ENCODE results near the gene ZNF333.
"Not testable (repeated sequence)": the region's sequence is repeated elsewhere in the genome, so short reads cannot be mapped to it uniquely, and the experiment has no call there.

Gene ZNF333

DNA sequence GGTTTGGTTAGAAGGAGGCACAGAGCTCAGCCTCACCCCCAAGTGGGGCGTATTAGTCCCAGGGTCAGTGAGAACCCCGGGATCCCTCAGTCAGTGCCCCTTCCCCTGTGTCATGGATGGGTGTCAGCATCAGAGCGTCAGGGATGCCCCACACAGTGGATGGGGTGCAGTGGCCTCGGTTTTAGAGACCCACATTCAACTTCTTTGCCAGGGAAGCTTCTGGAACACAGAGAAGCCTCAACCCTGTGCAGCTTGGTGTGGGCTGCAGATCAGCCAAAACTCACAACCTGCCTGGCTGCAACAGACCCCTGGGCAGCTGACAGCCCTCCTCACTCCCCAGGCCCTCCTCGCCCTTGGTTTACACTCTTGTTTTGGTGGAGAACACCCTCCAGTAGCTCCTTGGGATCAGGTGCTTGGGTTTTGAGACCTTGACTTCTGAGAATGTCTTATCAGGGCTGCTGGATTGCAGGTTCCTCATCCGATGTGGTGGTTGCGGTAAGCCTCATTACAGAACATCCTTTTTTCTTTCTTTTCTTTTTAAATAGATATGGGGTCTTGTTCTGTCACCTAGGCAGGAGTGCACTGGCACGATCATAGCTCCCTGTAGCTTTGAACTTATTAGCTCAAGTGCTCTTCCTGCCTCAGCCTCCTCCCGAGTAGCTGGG is 11.0 kb downstream of the ZNF333 start:
- DNase-seq = no peak

DNA sequence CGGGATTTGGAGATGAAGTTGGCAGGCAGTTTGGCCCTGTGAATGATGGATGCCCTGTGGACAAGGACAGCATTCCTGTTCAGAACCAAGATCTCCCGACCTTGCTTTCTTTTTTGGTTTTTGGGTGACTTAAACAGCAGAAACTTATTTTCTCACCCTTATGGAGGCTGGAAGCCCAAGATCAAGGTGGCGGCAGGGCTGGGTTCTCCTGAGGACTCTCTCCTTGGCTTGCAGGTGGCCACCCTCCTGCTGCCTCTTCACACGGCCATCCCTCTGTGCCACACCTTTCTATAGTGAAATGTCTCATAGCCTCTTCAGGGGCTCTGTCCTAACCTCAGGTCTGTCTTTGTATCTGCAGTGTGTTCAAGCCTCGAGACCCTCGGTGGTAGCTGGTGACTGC is 14.0 kb downstream of the ZNF333 start:
- no peak for DNase-seq

DNA sequence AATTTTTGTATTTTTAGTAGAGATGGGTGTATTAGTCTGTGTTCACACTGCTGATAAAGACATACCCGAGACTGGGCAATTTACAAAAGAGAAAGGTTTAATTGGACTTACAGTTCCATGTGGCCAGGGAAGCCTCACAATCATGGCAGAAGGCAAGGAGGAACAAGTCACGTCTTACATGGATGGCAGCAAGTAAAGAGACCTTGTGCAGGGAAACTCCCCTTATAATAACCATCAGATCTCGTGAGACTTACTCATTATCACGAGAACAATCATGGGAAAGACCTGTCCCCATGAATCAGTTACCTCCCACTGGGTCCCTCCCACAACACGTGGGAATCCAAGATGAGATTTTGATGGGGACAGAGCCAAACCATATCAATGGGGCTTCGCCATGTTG is 14.6 kb downstream of the ZNF333 start:
- no peak for DNase-seq

DNA sequence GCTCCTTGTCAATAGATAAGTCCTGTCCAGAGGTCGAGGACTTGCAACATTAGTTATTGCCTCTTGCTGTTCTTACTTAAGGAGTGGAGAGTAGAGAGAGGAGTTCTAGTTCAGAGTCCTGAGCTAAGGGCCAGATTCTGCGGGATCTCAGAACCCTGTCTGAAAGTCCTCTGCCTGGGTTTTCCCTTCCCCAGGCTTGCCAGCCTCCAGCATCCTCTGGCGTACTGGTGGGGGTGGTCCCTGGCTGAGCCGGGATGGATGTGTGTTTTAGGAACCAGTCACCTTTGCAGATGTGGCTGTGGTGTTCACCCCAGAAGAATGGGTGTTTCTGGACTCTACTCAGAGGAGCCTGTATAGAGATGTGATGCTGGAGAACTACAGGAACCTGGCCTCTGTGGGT is 26.0 kb downstream of the ZNF333 start:
- DNase-seq = no peak

DNA sequence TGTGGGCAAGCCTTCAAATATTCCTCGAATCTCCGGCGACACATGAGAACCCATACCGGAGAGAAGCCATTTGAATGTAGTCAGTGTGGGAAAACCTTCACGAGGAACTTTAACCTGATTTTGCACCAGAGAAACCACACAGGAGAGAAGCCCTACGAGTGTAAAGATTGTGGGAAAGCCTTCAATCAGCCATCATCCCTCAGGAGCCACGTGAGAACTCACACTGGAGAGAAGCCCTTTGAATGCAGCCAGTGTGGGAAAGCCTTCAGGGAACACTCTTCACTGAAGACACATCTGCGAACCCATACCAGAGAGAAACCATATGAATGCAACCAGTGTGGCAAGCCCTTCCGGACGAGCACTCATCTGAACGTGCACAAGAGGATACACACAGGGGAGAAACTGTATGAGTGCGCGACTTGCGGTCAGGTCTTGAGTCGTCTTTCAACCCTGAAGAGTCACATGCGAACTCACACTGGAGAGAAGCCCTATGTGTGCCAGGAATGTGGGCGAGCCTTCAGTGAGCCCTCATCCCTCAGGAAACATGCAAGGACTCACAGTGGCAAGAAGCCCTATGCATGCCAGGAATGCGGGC is 28.8 kb downstream of the ZNF333 start:
- no peak for DNase-seq

DNA sequence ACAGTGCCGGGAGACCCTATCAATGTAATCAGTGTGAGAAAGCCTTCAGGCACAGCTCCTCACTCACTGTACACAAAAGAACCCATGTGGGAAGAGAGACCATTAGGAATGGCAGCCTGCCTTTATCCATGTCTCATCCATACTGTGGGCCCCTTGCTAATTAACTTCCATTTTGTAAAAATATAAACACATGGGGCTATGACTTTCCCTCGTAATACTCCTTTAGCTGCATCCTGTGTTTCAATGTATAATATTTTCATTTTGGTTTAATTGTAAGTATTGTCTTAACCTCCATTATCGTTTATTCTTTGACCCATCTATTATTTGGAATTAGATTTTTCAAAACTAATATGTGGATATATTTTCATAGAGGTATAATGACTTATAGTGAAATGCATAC is 29.3 kb downstream of the ZNF333 start:
- no peak for DNase-seq

DNA sequence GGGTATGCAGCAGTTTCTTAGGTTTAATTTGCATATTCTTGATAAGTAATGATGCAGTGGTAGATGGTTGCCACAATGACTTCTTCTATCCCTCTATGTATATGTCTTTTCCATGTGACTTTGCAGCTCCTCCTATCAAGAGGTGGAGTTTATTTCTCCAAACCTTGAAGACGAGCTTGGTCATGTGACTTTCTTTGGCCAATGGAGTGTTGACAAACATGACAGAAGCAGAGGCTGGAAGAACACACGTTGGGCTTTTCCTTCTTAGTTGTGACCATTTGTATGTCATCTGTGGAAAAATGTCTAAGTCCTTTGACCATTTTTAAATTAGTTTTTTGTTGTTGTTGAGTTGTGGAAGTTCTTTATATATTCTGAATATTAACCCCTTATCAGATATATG is 32.3 kb downstream of the ZNF333 start:
- no peak for DNase-seq

DNA sequence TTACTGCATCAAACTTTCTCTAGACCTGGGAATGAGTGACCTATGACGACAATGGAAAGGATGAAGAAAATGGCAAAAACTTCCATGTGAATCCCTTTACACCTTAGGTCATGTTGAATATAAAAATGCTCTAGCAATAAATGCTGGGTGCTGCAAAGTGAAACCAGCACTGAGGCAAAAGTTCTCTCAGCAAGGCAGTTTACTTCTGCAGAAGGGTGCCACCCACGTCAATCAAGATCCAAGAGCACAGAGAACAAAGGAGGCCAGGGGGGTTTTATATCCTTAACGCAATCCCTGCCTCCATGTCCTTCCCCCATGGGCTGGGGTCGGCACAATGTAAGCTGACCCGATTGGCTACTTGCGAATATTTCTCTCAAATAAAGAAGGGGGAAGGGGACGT is 38.7 kb downstream of the ZNF333 start:
- DNase-seq = no peak

DNA sequence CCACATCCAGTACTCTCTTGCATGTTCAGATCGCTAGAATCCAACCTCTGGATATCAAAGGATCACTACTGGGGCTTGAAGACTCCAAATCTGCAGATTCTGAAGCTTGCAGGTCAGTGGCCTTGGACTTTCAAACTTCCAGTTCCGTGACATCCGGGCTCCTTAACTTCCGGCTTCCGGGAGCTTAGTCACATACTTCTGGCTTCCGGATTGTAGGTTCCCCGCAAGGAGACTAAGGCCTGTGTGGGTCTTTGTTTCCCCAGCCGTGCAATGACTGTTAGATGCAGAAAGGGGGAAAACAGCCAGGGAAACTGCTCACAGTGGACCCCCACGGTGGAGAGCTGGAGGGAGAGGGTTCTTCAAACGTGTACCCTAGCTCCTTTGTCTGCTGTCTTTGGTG is 41.4 kb downstream of the ZNF333 start:
- no peak for DNase-seq

DNA sequence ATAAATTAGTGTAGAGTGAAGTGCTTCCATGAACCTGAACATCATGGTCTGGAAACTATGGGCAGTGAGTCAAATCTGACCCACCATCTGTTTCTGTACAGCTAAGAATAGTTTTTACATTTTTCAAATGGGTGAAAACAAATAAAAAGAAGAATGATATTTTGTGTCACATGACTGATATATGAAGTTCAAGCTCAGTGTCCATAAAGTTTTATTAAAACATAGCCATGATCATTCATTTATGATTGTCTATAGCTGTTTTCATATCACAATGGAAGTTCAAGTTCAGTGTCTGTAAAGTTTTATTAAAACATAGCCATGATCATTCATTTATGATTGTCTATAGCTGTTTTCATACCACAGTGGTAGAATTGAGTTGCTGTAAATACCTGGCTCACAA is 42.7 kb downstream of the ZNF333 start:
- DNase-seq = no peak

DNA sequence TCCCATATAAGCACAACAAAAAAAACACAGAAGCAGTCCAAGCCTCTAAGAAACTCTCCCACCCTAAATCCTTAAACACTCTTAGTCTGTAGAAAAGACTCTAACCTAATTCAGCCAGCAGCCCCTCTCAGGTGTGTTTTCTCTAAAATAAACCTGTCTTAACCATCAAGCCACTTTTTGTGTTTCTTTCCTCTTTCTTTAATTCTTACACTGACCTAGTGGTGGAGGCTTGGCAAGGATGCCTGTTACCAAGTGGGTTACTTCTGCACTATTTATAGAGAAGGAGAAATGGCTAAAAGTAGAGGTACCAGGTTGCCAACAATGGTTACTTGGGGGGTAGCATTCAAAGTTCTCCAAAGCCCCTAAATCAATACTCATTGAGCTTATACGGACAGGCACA is 43.7 kb downstream of the ZNF333 start:
- no peak for DNase-seq

DNA sequence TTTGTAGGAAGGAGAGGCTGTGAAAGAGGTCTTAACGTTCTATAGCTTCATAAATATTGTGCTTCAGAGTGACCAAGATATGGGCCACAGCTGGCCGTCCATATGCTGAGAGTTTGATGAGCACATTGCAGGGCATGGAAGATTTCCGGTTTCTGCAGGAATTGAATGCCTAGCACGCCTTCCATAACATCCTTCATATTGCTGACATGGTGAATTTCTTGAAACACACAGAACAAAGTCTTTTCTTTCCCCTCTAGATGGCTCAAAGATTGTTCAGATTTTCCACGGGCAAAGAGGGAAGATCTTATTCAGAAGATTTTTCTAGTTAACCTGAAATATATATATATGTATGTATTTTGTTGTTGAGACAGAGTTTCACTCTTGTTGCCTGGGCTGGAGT is 46.1 kb downstream of the ZNF333 start:
- no peak for DNase-seq

DNA sequence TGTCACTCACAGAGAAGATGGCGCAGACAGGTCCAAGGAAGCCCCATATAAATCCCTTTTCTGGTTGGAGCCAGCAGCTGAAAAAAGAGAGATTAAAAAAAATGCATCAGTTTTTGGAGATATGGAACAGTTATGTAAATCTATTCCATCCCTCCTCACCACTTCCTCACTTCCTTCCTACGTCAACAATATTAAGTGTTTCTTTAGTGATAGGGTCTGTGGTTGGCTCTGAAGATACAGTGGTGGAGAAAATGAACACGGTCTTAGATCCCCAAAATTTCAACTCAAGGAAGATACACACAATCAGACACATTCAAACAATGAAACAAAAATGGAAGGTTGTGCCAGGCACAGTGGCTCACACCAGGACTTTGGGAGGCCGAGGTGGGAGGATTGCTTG is 57.0 kb downstream of the ZNF333 start:
- no peak for DNase-seq

DNA sequence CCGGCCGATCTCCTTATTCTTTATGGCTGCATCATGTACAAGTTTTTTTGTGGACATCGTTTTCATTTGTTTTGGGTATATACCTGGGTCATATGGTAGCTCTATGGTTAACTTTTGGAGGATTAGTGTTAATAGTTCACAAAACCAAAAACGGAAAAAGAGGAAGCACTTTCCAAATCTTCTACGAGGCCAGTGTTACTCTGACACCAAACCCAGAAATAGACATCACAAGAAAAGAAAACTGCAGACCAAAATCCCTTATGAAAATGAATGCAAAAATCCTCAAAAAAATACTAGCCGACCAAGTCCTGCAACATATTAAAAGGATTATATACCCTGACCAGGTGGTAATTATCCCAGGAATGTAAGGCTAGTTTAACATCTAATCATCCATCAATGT is 58.8 kb downstream of the ZNF333 start:
- DNase-seq = no peak

DNA sequence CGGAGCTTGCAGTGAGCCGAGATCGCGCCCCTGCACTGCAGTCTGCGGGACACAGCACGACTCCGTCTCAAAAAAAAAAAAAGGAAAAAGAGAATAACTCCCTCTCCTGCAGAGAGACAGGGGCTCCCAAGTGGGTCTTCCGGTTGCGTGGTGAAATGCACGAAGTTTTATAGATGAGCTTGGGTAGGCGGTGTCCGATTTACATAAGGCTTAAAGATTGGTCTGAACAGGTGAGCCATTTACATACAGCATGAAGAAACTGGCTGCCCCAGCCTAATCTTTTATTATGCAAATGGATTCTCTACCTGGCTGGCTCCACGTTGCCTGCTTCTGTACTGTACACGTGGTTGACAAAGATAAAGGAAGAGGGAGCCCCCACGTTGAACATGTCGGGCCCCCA is 69.0 kb downstream of the ZNF333 start:
- no peak for DNase-seq

DNA sequence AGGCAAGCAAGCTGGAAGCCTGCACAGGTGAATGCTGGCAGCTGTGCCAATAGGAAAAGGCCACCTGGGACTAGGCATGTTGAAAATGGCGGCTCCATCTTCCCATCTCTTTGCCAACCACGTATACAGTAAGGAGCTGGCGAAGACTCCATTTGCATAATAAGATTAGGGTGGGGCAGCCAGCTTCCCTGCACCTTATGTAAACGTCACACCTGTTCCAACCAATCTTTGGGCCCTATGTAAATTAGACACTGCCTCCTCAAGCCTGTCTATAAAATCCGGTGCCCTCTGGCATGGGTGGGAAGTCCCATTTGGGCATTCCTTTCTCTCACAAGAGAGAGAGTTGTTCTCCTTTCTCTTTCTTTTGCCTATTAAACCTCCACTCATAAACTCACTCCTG is 71.8 kb downstream of the ZNF333 start:
- no peak for DNase-seq

DNA sequence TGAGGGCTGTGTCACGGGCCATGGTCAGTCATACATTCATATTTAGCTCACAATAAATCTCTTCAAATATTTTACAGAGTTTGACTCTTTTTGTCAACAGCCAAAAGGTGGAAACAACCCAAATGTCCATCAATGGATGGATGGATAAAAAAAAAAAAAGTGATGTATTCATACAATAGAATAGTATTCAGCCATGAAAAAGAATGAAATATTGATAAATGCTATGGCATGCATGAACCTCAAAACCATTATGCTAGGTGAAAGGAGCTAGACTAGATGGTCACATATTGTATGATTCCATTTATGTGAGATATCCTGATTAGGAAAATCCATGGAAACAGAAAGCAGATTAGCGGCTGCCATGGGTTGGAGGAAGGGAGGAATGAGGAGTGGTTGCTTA is 72.3 kb downstream of the ZNF333 start:
- DNase-seq = no peak

DNA sequence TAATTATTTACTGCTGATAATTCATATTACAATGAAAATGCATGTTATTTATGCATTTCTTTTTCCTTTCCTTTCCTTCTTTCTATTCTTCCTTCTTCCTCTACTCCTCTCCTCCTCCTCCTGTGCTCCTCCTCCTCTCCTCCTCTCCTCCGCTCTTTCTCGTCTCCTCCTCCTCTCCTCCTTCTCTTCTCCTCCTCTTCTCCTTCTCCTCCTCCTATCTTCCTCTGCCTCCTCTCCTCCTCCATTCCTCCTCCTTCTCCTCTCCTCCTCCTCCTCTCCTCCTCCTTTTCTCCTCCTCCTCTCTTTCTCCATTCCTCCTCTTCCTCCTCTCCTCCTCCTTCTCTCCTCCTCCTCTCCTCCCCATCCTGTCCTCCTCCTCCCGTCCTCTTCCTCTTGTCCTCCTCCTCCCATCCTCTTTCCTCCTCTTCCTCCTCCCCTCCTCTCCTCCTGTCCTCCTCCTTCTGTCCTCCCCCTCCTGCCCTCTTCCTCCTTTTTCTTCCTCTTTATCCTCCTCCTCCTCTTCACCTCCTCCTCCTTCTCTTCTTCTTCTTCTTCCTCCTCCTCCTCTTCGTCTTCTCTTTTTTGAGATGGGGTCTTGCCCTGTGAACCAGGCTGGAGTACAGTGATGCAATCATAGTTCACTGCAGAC is 73.8 kb downstream of the ZNF333 start:
- DNase-seq = no peak

DNA sequence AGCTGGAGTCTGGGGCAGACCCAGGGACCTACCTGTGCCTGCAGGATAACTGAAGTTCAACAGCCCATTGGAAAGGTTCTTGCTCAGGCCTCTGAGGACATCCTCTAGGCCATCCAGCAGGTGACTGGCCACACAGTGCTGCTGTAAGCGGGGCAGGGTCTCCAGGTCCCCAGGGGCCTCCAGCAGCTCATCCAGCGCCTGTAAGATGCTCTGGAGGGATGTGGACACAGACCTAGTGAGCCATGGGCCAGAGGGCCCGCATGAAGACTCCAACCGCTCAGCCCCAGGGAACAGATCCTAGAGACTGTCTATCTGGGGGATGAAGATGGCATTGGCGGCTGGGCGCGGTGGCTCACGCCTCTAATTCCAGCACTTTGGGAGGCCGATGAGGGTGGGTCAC is 74.6 kb downstream of the ZNF333 start:
- no peak for DNase-seq

DNA sequence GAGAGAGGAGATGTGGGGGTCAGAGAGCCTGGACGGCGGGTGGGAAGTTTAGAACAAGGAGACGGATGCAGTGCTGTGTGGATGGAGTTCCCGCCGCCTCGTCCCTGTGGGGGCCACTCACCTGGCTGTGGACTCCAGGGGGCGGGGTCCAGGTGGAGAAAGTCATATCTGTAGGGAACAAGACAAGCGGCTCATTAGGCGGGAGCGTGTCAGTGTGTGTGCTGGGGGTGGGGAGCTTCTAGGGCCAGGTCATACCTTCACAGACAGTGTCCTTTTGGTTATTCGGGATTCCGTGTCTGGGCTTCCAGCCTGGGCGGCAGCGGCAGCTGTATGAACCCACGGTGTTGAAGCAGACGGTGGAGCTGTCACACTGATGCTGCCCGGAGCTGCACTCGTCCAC is 75.6 kb downstream of the ZNF333 start:
- DNase-seq = not testable (repeated sequence)

DNA sequence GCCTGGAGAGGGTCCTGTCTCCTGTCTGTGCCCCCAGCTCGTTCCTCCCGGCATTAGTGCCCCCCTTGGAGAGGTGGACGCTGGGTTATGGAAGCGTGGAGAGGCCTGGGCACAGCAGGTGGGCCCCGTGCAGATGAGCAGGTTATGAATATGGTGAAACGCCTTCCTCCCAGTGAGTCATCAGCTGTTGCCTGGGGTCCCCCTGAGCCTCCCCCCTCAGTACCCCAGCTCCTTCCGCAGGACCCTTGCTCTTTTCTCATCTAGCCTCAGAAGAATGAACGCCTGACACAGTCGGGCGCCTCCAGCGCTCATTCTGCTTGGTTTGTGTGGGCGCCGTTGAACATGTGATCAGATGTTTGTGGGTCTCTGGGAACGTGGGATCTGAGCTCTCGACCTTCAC is 76.0 kb downstream of the ZNF333 start:
- DNase-seq = not testable (repeated sequence)

DNA sequence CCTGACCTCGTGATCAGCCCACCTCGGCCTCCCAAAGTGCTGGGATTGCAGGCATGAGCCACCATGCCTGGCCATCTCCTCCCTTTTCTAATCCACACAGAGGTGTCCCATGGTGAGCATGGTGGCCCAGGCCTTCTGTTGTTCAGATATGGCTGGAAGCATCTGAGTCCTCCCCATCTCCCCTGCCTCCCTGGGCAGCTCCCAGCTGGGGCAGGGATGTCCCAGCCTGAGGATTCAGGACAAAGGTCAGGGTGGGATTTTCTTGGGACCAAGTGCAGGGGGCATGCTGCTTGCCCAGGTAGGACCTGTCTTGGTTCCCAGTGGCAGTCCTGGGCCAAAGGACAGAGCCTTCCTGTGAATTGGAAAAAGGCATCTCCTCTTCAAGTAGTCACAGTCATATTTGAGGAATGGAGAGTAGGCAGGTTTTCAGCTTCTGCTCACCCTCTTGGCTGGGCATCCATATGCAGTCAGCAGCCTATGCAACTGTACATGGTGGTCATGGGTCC is 77.7 kb downstream of the ZNF333 start:
- DNase-seq = no peak

DNA sequence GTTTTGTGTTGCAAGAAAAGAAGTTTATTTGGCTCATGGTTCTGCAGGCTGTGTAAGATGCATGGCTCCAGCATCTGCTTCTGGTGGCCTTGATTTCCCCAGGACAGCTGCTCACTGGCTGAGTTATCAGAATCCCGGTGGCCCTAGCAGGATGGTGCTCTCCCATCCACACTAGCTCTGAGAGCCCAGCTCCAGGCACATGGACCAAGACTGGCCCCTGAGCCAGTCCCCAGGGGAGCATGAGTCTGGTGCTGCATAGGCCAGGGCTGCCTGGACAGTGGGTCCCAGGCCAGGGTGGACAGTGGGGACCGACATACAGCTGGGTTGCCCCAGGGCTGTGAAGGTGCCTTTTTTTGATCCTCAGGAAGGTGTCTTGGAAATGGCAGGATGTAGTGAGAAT is 78.2 kb downstream of the ZNF333 start:
- DNase-seq = no peak

DNA sequence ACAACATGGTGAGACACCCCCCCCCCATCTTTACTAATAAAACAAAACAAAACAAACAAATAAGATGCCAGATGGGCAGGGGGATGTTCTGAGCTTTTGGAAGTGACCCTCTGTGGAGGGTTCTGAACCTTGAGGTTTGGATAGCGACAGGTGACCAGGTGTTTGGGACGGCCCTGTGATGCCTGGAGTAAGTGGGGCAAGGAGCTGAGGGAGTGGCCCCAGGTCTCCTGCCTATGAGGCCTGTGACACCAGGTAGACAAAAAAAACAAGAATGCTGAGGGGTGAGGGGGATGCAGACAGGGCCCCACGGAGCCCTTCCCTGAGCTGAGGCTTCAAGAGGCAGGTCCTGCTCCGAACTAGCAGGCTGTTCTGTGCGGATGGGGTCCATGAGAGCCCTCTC is 79.4 kb downstream of the ZNF333 start:
- no peak for DNase-seq

DNA sequence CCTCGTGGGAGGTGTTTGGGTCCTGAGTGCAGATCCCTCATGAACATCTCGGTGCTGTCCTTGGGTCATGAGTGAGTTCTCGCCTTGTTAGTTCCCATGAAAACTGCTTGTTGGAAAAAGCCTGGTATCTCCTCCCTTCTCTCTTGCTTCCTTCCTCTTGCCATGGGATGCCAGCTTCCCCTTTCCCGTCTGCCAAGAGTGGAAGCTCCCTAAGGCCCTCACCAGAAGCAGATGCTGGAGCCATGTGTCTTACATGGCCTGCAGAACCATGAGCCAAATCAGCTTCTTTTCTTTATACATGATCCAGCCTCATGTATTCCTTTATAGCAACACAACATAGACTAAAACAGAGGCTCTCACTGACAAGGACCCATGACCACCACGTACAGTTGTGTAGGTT is 80.3 kb downstream of the ZNF333 start:
- no peak for DNase-seq
